ENCODE results near the gene ASPA. TPM values are rescaled to one million over a fixed set of nuclear protein-coding genes. Genes with fewer than 3 reads are reported as not detected.

ASPA gene
- total and polyA plus RNA-seq, 2 experiments from 2014 or later: 0.13 TPM; not detected in 1

DNA sequence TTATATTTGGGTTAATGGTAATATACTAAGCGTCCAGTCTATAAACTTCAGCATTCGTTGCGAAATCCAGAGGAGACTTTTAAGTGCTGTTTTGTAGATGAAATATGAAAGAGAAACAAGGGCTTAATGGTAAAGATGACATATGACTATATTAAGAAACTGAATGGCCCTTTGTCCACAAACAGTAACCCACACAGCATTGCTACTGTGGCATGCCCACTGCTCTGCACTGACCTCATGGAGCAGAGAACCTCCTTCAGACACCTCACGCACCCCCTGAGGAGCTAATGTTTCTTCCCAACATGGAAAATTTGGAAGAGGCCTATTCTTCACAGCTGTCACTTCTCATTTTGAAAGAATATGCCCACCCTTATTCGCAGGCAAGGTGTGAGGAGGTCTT lies 26.7 kb downstream of the ASPA start (continued):
- TF ChIP-seq, protein P1, sequence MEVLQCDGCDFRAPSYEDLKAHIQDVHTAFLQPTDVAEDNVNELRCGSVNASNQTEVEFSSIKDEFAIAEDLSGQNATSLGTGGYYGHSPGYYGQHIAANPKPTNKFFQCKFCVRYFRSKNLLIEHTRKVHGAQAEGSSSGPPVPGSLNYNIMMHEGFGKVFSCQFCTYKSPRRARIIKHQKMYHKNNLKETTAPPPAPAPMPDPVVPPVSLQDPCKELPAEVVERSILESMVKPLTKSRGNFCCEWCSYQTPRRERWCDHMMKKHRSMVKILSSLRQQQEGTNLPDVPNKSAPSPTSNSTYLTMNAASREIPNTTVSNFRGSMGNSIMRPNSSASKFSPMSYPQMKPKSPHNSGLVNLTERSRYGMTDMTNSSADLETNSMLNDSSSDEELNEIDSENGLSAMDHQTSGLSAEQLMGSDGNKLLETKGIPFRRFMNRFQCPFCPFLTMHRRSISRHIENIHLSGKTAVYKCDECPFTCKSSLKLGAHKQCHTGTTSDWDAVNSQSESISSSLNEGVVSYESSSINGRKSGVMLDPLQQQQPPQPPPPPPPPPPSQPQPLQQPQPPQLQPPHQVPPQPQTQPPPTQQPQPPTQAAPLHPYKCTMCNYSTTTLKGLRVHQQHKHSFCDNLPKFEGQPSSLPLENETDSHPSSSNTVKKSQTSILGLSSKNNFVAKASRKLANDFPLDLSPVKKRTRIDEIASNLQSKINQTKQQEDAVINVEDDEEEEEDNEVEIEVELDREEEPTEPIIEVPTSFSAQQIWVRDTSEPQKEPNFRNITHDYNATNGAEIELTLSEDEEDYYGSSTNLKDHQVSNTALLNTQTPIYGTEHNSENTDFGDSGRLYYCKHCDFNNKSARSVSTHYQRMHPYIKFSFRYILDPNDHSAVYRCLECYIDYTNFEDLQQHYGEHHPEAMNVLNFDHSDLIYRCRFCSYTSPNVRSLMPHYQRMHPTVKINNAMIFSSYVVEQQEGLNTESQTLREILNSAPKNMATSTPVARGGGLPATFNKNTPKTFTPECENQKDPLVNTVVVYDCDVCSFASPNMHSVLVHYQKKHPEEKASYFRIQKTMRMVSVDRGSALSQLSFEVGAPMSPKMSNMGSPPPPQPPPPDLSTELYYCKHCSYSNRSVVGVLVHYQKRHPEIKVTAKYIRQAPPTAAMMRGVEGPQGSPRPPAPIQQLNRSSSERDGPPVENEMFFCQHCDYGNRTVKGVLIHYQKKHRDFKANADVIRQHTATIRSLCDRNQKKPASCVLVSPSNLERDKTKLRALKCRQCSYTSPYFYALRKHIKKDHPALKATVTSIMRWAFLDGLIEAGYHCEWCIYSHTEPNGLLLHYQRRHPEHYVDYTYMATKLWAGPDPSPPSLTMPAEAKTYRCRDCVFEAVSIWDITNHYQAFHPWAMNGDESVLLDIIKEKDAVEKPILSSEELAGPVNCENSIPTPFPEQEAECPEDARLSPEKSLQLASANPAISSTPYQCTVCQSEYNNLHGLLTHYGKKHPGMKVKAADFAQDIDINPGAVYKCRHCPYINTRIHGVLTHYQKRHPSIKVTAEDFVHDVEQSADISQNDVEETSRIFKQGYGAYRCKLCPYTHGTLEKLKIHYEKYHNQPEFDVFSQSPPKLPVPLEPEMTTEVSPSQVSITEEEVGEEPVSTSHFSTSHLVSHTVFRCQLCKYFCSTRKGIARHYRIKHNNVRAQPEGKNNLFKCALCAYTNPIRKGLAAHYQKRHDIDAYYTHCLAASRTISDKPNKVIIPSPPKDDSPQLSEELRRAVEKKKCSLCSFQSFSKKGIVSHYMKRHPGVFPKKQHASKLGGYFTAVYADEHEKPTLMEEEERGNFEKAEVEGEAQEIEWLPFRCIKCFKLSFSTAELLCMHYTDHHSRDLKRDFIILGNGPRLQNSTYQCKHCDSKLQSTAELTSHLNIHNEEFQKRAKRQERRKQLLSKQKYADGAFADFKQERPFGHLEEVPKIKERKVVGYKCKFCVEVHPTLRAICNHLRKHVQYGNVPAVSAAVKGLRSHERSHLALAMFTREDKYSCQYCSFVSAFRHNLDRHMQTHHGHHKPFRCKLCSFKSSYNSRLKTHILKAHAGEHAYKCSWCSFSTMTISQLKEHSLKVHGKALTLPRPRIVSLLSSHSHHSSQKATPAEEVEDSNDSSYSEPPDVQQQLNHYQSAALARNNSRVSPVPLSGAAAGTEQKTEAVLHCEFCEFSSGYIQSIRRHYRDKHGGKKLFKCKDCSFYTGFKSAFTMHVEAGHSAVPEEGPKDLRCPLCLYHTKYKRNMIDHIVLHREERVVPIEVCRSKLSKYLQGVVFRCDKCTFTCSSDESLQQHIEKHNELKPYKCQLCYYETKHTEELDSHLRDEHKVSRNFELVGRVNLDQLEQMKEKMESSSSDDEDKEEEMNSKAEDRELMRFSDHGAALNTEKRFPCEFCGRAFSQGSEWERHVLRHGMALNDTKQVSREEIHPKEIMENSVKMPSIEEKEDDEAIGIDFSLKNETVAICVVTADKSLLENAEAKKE (CRISPR knock-in tag; IDR thresholded peaks at IDR 0.05): no peak
- TF ChIP-seq NANOG (IDR thresholded peaks at IDR 0.05; ENCODE audit: borderline replicate concordance) (no peak), CREB1 (CRISPR knock-in tag; IDR thresholded peaks at IDR 0.05; ENCODE audit: low read depth) (no peak), ZNF331 (CRISPR knock-in tag; IDR thresholded peaks at IDR 0.05; ENCODE audit: low read depth) (no peak), JUNB (IDR thresholded peaks at IDR 0.05; ENCODE audit: unreplicated experiment) (no peak)
- TF ChIP-seq, protein P2, sequence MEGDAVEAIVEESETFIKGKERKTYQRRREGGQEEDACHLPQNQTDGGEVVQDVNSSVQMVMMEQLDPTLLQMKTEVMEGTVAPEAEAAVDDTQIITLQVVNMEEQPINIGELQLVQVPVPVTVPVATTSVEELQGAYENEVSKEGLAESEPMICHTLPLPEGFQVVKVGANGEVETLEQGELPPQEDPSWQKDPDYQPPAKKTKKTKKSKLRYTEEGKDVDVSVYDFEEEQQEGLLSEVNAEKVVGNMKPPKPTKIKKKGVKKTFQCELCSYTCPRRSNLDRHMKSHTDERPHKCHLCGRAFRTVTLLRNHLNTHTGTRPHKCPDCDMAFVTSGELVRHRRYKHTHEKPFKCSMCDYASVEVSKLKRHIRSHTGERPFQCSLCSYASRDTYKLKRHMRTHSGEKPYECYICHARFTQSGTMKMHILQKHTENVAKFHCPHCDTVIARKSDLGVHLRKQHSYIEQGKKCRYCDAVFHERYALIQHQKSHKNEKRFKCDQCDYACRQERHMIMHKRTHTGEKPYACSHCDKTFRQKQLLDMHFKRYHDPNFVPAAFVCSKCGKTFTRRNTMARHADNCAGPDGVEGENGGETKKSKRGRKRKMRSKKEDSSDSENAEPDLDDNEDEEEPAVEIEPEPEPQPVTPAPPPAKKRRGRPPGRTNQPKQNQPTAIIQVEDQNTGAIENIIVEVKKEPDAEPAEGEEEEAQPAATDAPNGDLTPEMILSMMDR (conservative IDR thresholded peaks at IDR 0.05; ENCODE audit: low read depth in 2 of 2): no peak
- TF ChIP-seq, protein P3, sequence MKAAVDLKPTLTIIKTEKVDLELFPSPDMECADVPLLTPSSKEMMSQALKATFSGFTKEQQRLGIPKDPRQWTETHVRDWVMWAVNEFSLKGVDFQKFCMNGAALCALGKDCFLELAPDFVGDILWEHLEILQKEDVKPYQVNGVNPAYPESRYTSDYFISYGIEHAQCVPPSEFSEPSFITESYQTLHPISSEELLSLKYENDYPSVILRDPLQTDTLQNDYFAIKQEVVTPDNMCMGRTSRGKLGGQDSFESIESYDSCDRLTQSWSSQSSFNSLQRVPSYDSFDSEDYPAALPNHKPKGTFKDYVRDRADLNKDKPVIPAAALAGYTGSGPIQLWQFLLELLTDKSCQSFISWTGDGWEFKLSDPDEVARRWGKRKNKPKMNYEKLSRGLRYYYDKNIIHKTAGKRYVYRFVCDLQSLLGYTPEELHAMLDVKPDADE (IDR thresholded peaks at IDR 0.05): no peak

All from GM23338 (cell line).